GM12878 (cell line): ENCODE data around the gene SNRK. TPM values are rescaled to one million over a fixed set of nuclear protein-coding genes. Genes with fewer than 3 reads are reported as not detected.

ENCODE experiments used
- ATAC-seq: fragments of 200-7000 bp; cut with Tn5 transposase; 3 replicates; pipeline ENCODE4 v1.9.1; 2020; ENCODE audit warnings: mild to moderate bottlenecking, moderate library complexity
- BruUV-seq: library from RNA; stranded (reverse); fragments of 400-500 nt; replicated peaks from 2 replicates; lab custom pipeline; 2021; lab: Mats Ljungman, UMichigan
- CTCF ChIA-PET: fragments of 300-600 bp; sonication (Branson Sonifier 250); formaldehyde crosslinking; extraction: SDS; loops from one replicate; lab custom pipeline; 2021; ENCODE audit warnings: inconsistent platforms; lab: Yijun Ruan, JAX
- POLR2A ChIA-PET: fragments of 350-600 bp; formaldehyde crosslinking; extraction: SDS; loops from one replicate; lab custom pipeline; 2021; ENCODE audit warnings: inconsistent platforms; lab: Charles Lee
- RAD21 ChIA-PET: fragments of 300-600 bp; sonication (Branson Sonifier 250); formaldehyde crosslinking; loops from one replicate; lab custom pipeline; 2023; ENCODE audit warnings: antibody characterized with exemption; ENCODE audit not compliant: unreplicated experiment; lab: Charles Lee
- SMC1A ChIA-PET: fragments of 300-600 bp; sonication (Branson Sonifier 250); formaldehyde crosslinking; loops from one replicate; lab custom pipeline; 2023; ENCODE audit not compliant: unreplicated experiment, uncharacterized antibody; lab: Charles Lee
- DNase-seq: peaks from one replicate; pipeline ENCODE4 v3.0.0-alpha.2; 2011; ENCODE audit warnings: low read depth, low spot score
- FAIRE-seq: peaks from 3 replicates; lab custom pipeline; 2011; peaks lifted over from hg19 to GRCh38; lab: Jason Lieb, UNC
- H2AFZ ChIP-seq: 2 replicates; pipeline ENCODE4 v1.6.0; 2011; ENCODE audit warnings: low read depth, low read length, control low read depth; ENCODE audit not compliant: control insufficient read depth
- H3K27ac ChIP-seq: 2 replicates; pipeline ENCODE4 v1.5.1; 2011; ENCODE audit warnings: control low read depth; ENCODE audit not compliant: control insufficient read depth, insufficient read depth
- H3K27me3 ChIP-seq, 2 experiments: replicated peaks in 1 of 2; 2 replicates each; pipeline versions ENCODE4 v1.6.0 to v1.6.1; 2011; ENCODE audit warnings: low read length in 1 of 2; ENCODE audit not compliant: control insufficient read depth in 2 of 2, insufficient read depth in 2 of 2
- H3K36me3 ChIP-seq, 2 experiments: 2 replicates each; pipeline ENCODE4 v1.5.1; 2011; ENCODE audit warnings: low read length in 1 of 2; ENCODE audit not compliant: control insufficient read depth in 2 of 2, insufficient read depth in 2 of 2
- H3K4me1 ChIP-seq: 2 replicates; pipeline ENCODE4 v1.6.1; 2011; ENCODE audit warnings: mild to moderate bottlenecking, low read length, moderate library complexity, mixed read lengths; ENCODE audit not compliant: control insufficient read depth, insufficient read depth
- H3K4me2 ChIP-seq: 2 replicates; pipeline ENCODE4 v1.6.0; 2011; ENCODE audit warnings: control low read depth; ENCODE audit not compliant: control insufficient read depth, insufficient read depth
- H3K4me3 ChIP-seq: fragments of 200-600 bp; sonication (generic); 2 replicates; pipeline ENCODE4 v1.5.1; 2016
- H3K79me2 ChIP-seq: 2 replicates; pipeline ENCODE4 v1.6.0; 2011; ENCODE audit warnings: low read length; ENCODE audit not compliant: control insufficient read depth, insufficient read depth
- H3K9ac ChIP-seq: 2 replicates; pipeline ENCODE4 v1.8.0; 2011; ENCODE audit warnings: low read length, control low read depth, mixed read lengths; ENCODE audit not compliant: control insufficient read depth, insufficient read depth
- H3K9me3 ChIP-seq: replicated peaks from 3 replicates; pipeline ENCODE4 v1.5.1; 2011; ENCODE audit warnings: mild to moderate bottlenecking, low read length; ENCODE audit not compliant: control insufficient read depth, insufficient read depth
- H4K20me1 ChIP-seq: 2 replicates; pipeline ENCODE4 v1.6.0; 2011; ENCODE audit not compliant: control insufficient read depth, insufficient read depth
- HCFC1 ChIP-seq: fragments of 150-350 bp; IDR thresholded peaks from 2 replicates; pipeline ENCODE4 v1.6.1; 2014; ENCODE audit warnings: low read length
- MTA2 ChIP-seq: fragments of 450-650 bp; IDR thresholded peaks from 2 replicates; pipeline ENCODE4 v1.6.1; 2016; ENCODE audit warnings: low read depth, mild to moderate bottlenecking, moderate library complexity
- NR2F1 ChIP-seq: fragments of 450-650 bp; conservative IDR thresholded peaks from 2 replicates; pipeline ENCODE4 v1.6.1; 2017; ENCODE audit warnings: mild to moderate bottlenecking
- RAD51 ChIP-seq: fragments of 450-650 bp; IDR thresholded peaks from 2 replicates; pipeline ENCODE4 v1.6.1; 2016; ENCODE audit warnings: moderate library complexity, mild to moderate bottlenecking, inconsistent platforms
- RUNX3 ChIP-seq: IDR thresholded peaks from 2 replicates; pipeline ENCODE4 v1.6.1; 2012; ENCODE audit warnings: low read length, inconsistent platforms
- SMARCA5 ChIP-seq: fragments of 450-650 bp; IDR thresholded peaks from 2 replicates; pipeline ENCODE4 v1.6.1; 2017; ENCODE audit warnings: mild to moderate bottlenecking
- YY1 ChIP-seq: IDR thresholded peaks from 2 replicates; pipeline ENCODE4 v1.6.1; 2011; ENCODE audit warnings: low read depth, mild to moderate bottlenecking, low read length
- WGBS: methylation state at CpG from one replicate; pipeline ENCODE4 v1.1.6; 2016; ENCODE audit warnings: low lambda C conversion rate; ENCODE audit not compliant: insufficient replicate concordance, insufficient coverage; ENCODE audit errors: missing lambda C conversion rate; 5-methylcytosine and 5-hydroxymethylcytosine counted together
- in situ Hi-C: fragments of 300-500 bp; cut with MboI; formaldehyde crosslinking; loops from 9 replicates; pipeline ENCODE4 v1.14.3; 2018; ENCODE audit warnings: mixed read lengths
- intact Hi-C: fragments of 100-400 bp; cut with micrococcal nuclease; formaldehyde crosslinking; loops from one replicate; pipeline ENCODE4 v1.14.2; 2022; ENCODE audit not compliant: unreplicated experiment
- polyA plus RNA-seq, 11 experiments: library from polyadenylated mRNA; depleted of rRNA in 4 of 11; unstranded in 6 of 11; stranded (reverse) in 5 of 11; fragments of >200 nt; fragmentation: Nextera tagmentation in 4 of 11; fragmentation: Illumina TruSeq in 1 of 11; extraction: Ambion mirVana in 4 of 11; extraction: Trizol in 1 of 11; gene quantifications; 1 replicate in 1 of 11; 2 replicates in 10 of 11; pipeline versions ENCODE4 v1.2.1 to v1.2.3, GENCODE V29; 2011 to 2016; ENCODE audit warnings: inconsistent platforms in 2 of 11, missing spikeins in 2 of 11, low read depth in 1 of 11
- total RNA-seq, 4 experiments: library from RNA; depleted of rRNA in 3 of 4; stranded (reverse); fragments of >200 nt in 3 of 4; fragmentation: Illumina TruSeq in 1 of 4; extraction: Trizol in 1 of 4; gene quantifications; 2 replicates each; pipeline versions ENCODE4 v1.2.1 to v1.2.3, GENCODE V29; 2013 to 2021
- TF ChIP-seq, protein P1 (sequence below): fragments of 450-650 bp; IDR thresholded peaks from 2 replicates; pipeline ENCODE4 v1.6.1; 2018; ENCODE audit warnings: borderline replicate concordance, mild to moderate bottlenecking; ENCODE audit not compliant: partially characterized antibody
- TF ChIP-seq, protein P2 (sequence below): IDR thresholded peaks from 2 replicates; pipeline ENCODE4 v1.6.1; 2012; ENCODE audit warnings: low read depth, low read length, improper control_type of control experiment

The SNRK gene
- total and polyA plus RNA-seq, 10 of the 15 experiments (the other 5 are each of a cell fraction or from before 2014, with no cell fraction given) = 1.6 to 12.1 (median 7.6) TPM

DNA sequence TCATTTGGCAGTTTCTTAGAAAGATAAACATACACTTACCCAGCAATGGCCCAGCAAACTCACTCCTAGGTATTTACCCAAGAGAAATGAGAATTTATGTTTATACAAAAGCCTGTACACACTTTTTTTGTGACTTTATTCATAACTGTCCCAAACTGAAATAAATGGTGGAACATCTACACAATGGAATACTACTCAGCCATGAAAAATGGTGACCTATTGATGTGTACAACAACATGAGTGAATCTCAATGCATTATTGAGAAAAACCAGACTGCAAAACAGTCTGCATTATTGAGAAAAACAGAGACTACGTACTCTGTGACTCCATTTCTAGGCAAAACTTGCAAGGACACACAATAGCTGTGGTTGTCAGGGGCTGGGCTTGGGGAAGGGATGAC is 37.2 kb downstream of the SNRK start:
- H3K27me3 ChIP-seq = no peaks in the 10 kb centered on the region
- peaks cover 2% of the 10 kb centered on the region; the same call in 2 of the 3 replicates for H3K9me3 ChIP-seq
- no peak for ATAC-seq
- no TSS peak for BruUV-seq
- ChIA-PET SMC1A (interaction anchor here (0.6 to 1.6 kb wide), 2 partner anchors 10 to 604 kb away, joined by 3 to 7 read pairs; no protein-coding TSS in a partner anchor), RAD21 (interaction anchor here (0.6 kb wide), 1 partner anchor 107 kb away, joined by 3 read pairs; no protein-coding TSS in a partner anchor)
- H3K36me3 ChIP-seq = no peaks in the 10 kb centered on the region
- H4K20me1 ChIP-seq = no peaks in the 10 kb centered on the region
- TF ChIP-seq MTA2 = no peak
- TF ChIP-seq, all 136 proteins: peak for 0
- Histone ChIP-seq H3K4me3 (no peak overlapping the region), H3K79me2 (peaks cover 3% of the 10 kb centered on the region), H3K4me1 (no peaks in the 10 kb centered on the region), H3K27ac (no peak overlapping the region), H3K9ac (no peak overlapping the region), H3K4me2 (no peak overlapping the region), H2AFZ (no peak overlapping the region)
- DNase-seq (no peak), FAIRE-seq (no peak)
- intact Hi-C loops (no loop called here), in situ Hi-C loops (no loop called here)
- ChIA-PET POLR2A (no interaction called here), CTCF (interaction anchor here (1.2 kb wide), 1 partner anchor 57 kb away, joined by 3 read pairs; no protein-coding TSS in a partner anchor)
- WGBS = 89% methylated on average over 1 of the region's 1 CpG

DNA sequence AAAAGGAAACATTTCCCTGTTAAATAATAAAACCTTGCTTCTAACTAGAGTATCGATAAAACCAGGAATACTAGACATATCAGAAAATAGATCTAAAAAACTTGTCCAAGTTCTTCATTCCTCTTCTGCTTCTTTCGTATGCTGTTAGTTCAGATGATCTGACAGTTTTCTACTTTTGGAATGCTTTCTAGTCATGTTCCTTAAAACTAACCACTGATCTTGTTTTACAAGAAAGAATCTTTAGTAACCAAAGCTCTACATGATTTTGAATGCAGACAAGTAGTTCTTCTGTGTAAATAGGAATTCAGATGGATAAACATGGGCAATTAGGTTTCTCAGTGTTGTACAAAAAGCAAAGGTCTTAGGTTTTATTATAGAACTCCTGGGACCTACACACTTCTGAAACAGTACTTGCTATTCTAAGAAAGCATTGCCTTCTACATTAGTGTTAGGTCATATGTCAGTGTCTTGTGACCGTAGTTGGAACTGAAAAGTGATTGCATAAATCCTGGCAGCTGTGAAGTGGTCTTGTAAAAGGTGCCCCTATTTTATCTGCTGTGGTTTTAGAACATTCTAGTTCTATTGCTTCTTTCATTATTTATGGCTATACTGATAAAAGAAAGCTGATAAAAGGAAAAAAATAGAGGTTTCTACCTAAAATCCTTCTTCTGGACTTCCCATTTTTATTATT is 40.7 kb downstream of the SNRK start:
- SMC1A ChIA-PET = interaction anchor here (0.9 to 1.2 kb wide), 3 partner anchors 11 to 30 kb away, joined by 3 to 4 read pairs (median 4); no protein-coding TSS in a partner anchor
- FAIRE-seq = peak; percentile 44

More for the DNA sequence above, 40.7 kb downstream of the SNRK start:
- RAD21 ChIA-PET = interaction anchor here (1.2 kb wide), 1 partner anchor 30 kb away, joined by 3 read pairs; no protein-coding TSS in a partner anchor
- Histone ChIP-seq H3K27me3 (no peaks in the 10 kb centered on the region), H3K79me2 (peaks cover 3% of the 10 kb centered on the region), H3K4me3 (no peak overlapping the region), H3K4me1 (no peaks in the 10 kb centered on the region), H4K20me1 (no peaks in the 10 kb centered on the region), H3K4me2 (0 out of 2 replicates have a peak overlapping the region, but pooled peaks have one; percentile 35), H3K9ac (no peak overlapping the region), H3K27ac (no peak overlapping the region), H3K36me3 (no peaks in the 10 kb centered on the region), H2AFZ (no peak overlapping the region), H3K9me3 (peaks cover 2% of the 10 kb centered on the region; the same call in 2 of the 3 replicates)
- CTCF ChIA-PET = interaction anchor here (1.0 to 1.6 kb wide), 4 partner anchors 11 to 165 kb away, joined by 3 to 5 read pairs (median 3); no protein-coding TSS in a partner anchor
- TF ChIP-seq YY1 (no peak), RUNX3 (0 out of 2 replicates have a peak, but pooled peaks have one; percentile 24), HCFC1 (no peak), SMARCA5 (no peak), NR2F1 (no peak), RAD51 (0 out of 2 replicates have a peak, but pooled peaks have one; percentile 25)
- TF ChIP-seq, protein P1, sequence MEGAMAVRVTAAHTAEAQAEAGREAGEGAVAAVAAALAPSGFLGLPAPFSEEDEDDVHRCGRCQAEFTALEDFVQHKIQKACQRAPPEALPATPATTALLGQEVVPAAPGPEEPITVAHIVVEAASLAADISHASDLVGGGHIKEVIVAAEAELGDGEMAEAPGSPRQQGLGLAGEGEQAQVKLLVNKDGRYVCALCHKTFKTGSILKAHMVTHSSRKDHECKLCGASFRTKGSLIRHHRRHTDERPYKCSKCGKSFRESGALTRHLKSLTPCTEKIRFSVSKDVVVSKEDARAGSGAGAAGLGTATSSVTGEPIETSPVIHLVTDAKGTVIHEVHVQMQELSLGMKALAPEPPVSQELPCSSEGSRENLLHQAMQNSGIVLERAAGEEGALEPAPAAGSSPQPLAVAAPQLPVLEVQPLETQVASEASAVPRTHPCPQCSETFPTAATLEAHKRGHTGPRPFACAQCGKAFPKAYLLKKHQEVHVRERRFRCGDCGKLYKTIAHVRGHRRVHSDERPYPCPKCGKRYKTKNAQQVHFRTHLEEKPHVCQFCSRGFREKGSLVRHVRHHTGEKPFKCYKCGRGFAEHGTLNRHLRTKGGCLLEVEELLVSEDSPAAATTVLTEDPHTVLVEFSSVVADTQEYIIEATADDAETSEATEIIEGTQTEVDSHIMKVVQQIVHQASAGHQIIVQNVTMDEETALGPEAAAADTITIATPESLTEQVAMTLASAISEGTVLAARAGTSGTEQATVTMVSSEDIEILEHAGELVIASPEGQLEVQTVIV = no peak
- TF ChIP-seq, protein P2, sequence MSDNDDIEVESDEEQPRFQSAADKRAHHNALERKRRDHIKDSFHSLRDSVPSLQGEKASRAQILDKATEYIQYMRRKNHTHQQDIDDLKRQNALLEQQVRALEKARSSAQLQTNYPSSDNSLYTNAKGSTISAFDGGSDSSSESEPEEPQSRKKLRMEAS = no peak
- BruUV-seq = no TSS peak
- POLR2A ChIA-PET = interaction anchor here (0.6 kb wide), 1 partner anchor 693 kb away, joined by 3 read pairs; no protein-coding TSS in a partner anchor
- in situ Hi-C loops (no loop called here), intact Hi-C loops (no loop called here)
- 45% methylated on average over 3 of the region's 3 CpGs for WGBS
- DNase-seq (no peak), ATAC-seq (peak; percentile 64)
